CD4-positive, CD25-positive, alpha-beta regulatory T cell (primary cell): ENCODE data around the gene ITCH. TPM values are rescaled to one million over a fixed set of nuclear protein-coding genes. Genes with fewer than 3 reads are reported as not detected.
"Not testable (repeated sequence)": the region's sequence is repeated elsewhere in the genome, so short reads cannot be mapped to it uniquely, and the experiment has no call there.

ENCODE experiments used
- ATAC-seq, 2 donors: fragments of 150-1000 bp; cut with Tn5 transposase; one replicate each; pipeline ENCODE4 v1.10.0; 2021; ENCODE audit warnings: low read depth in 2 of 2, moderate number of reproducible peaks in 2 of 2, moderate library complexity in 1 of 2
- DNase-seq, 3 donors: peaks; one replicate each; pipeline versions ENCODE4 v3.0.0 to v3.0.0-alpha.2; 2012 to 2022; ENCODE audit warnings: mixed read lengths in 1 of 3
- H3K27ac ChIP-seq: one replicate; pipeline ENCODE4 v1.7.0; 2013; ENCODE audit warnings: mild to moderate bottlenecking, low read length; ENCODE audit not compliant: insufficient read depth, poor library complexity, severe bottlenecking
- H3K27me3 ChIP-seq: one replicate; pipeline ENCODE4 v1.7.0; 2013; ENCODE audit warnings: low read length; ENCODE audit not compliant: control insufficient read depth, insufficient read depth
- H3K36me3 ChIP-seq: one replicate; pipeline ENCODE4 v1.7.0; 2013; ENCODE audit warnings: mild to moderate bottlenecking, low read length, moderate library complexity; ENCODE audit not compliant: control insufficient read depth, insufficient read depth
- H3K4me1 ChIP-seq: 2 replicates; pipeline ENCODE4 v1.7.0; 2013; ENCODE audit warnings: mild to moderate bottlenecking, low read length; ENCODE audit not compliant: insufficient read depth, control insufficient read depth, poor library complexity, severe bottlenecking
- H3K4me3 ChIP-seq: one replicate; pipeline ENCODE4 v1.7.0; 2013; ENCODE audit warnings: low read depth, mild to moderate bottlenecking, low read length, moderate library complexity
- H3K9me3 ChIP-seq, 2 experiments: 1 replicate in 1 of 2; 2 replicates in 1 of 2; pipeline ENCODE4 v1.7.0; 2013; ENCODE audit warnings: low read length in 2 of 2, mild to moderate bottlenecking in 1 of 2, moderate library complexity in 1 of 2; ENCODE audit not compliant: control insufficient read depth in 2 of 2
- H3K27ac Mint-ChIP-seq, 3 donors: one replicate each; pipeline ENCODE4 v1.8.0; 2020 to 2022; ENCODE audit warnings: mild to moderate bottlenecking in 3 of 3, mixed read lengths in 3 of 3, moderate library complexity in 2 of 3
- H3K27me3 Mint-ChIP-seq: one replicate; pipeline ENCODE4 v1.8.0; 2022; ENCODE audit warnings: mild to moderate bottlenecking, mixed read lengths
- H3K36me3 Mint-ChIP-seq: one replicate; pipeline ENCODE4 v1.8.0; 2020; ENCODE audit warnings: mixed read lengths
- H3K4me1 Mint-ChIP-seq, 4 donors: one replicate each; pipeline ENCODE4 v1.8.0; 2020 to 2022; ENCODE audit warnings: mixed read lengths in 4 of 4, mild to moderate bottlenecking in 1 of 4
- H3K4me3 Mint-ChIP-seq, 4 donors: one replicate each; pipeline ENCODE4 v1.8.0; 2020 to 2022; ENCODE audit warnings: mild to moderate bottlenecking in 4 of 4, mixed read lengths in 4 of 4, moderate library complexity in 3 of 4
- H3K9me3 Mint-ChIP-seq, 7 donors: one replicate each; pipeline ENCODE4 v1.8.0; 2020 to 2022; ENCODE audit warnings: mixed read lengths in 7 of 7, mild to moderate bottlenecking in 3 of 7, moderate library complexity in 2 of 7
- polyA plus RNA-seq, 4 donors: library from polyadenylated mRNA; unstranded; fragments of 300-500 nt; fragmentation: Illumina TruSeq; gene quantifications; one replicate each; pipeline ENCODE4 v1.2.3, GENCODE V29; 2021
- total RNA-seq: library from RNA; stranded (reverse); gene quantifications from one replicate; pipeline ENCODE4 v1.2.3, GENCODE V29; 2022

The ITCH gene
- total and polyA plus RNA-seq, 5 donors from 2014 or later: 12.4 to 58.1 (median 15.1) TPM

GRCh38 chr20:34421766-34422466, 58.8 kb downstream of the ITCH start:
- peaks cover 54% of the 10 kb centered on the region for H3K36me3 Mint-ChIP-seq

GRCh38 chr20:34425032-34425690, 62.1 kb downstream of the ITCH start:
- not testable (repeated sequence) for H3K9me3 ChIP-seq, H3K4me3 ChIP-seq, H3K4me1 ChIP-seq, H3K27me3 Mint-ChIP-seq, H3K27me3 ChIP-seq, ATAC-seq, H3K27ac ChIP-seq, DNase-seq, H3K4me3 Mint-ChIP-seq, H3K9me3 Mint-ChIP-seq
- peaks cover 51% of the 10 kb centered on the region for H3K36me3 ChIP-seq
- Mint-ChIP-seq H3K36me3 (peaks cover 53% of the 10 kb centered on the region), H3K27ac (peak overlapping the region in 1 of 3 donors; percentile 68), H3K4me1 (peaks cover 5 to 15% (median 7%) of the 10 kb centered on the region in 4 donors)

More at GRCh38 chr20:34421766-34422466, 58.8 kb downstream of the ITCH start:
- ATAC-seq (no peak), DNase-seq (no peak)
- Mint-ChIP-seq H3K27me3 (no peaks in the 10 kb centered on the region), H3K4me1 (peaks cover 5 to 14% (median 8%) of the 10 kb centered on the region in 4 donors), H3K27ac (no peak overlapping the region), H3K9me3 (no peaks in the 10 kb centered on the region), H3K4me3 (no peak overlapping the region)
- H3K4me1 ChIP-seq: no peaks in the 10 kb centered on the region
- no peak overlapping the region for H3K27ac ChIP-seq
- no peak overlapping the region for H3K4me3 ChIP-seq
- H3K27me3 ChIP-seq: no peaks in the 10 kb centered on the region
- H3K36me3 ChIP-seq: peaks cover 55% of the 10 kb centered on the region
- no peaks in the 10 kb centered on the region for H3K9me3 ChIP-seq

- DNase-seq: no peak
- Mint-ChIP-seq H3K9me3 (no peaks in the 10 kb centered on the region), H3K4me3 (no peak overlapping the region), H3K27ac (peak overlapping the region in 2 of 3 donors; percentile 39 to 78), H3K27me3 (no peaks in the 10 kb centered on the region), H3K4me1 (peaks cover 5 to 14% (median 7%) of the 10 kb centered on the region in 4 donors), H3K36me3 (peaks cover 49% of the 10 kb centered on the region)
- Histone ChIP-seq H3K4me3 (no peak overlapping the region), H3K4me1 (no peaks in the 10 kb centered on the region), H3K27me3 (no peaks in the 10 kb centered on the region), H3K9me3 (no peaks in the 10 kb centered on the region), H3K27ac (no peak overlapping the region), H3K36me3 (peaks cover 46% of the 10 kb centered on the region)
- no peak for ATAC-seq
These were observed 63.0 kb downstream of the ITCH start for GRCh38 chr20:34426026-34426425.

- no peak overlapping the region for H3K4me3 Mint-ChIP-seq
- DNase-seq (no peak), ATAC-seq (no peak)
- no peak overlapping the region for H3K4me3 ChIP-seq
- H3K36me3 Mint-ChIP-seq: peaks cover 44% of the 10 kb centered on the region
- no peaks in the 10 kb centered on the region for H3K9me3 Mint-ChIP-seq
- H3K4me1 ChIP-seq: no peaks in the 10 kb centered on the region
- no peaks in the 10 kb centered on the region for H3K27me3 Mint-ChIP-seq
- H3K36me3 ChIP-seq: peaks cover 37% of the 10 kb centered on the region
- H3K4me1 Mint-ChIP-seq: peaks cover 0 to 12% (median 6%) of the 10 kb centered on the region in 4 donors
- no peaks in the 10 kb centered on the region for H3K27me3 ChIP-seq
- no peaks in the 10 kb centered on the region for H3K9me3 ChIP-seq
- H3K27ac Mint-ChIP-seq: no peak overlapping the region
- no peak overlapping the region for H3K27ac ChIP-seq
These were observed 64.3 kb downstream of the ITCH start for GRCh38 chr20:34427331-34427730.

- H3K9me3 ChIP-seq: no peaks in the 10 kb centered on the region
- H3K4me3 Mint-ChIP-seq: no peak overlapping the region
- no peak overlapping the region for H3K27ac ChIP-seq
- peaks cover 0 to 12% (median 6%) of the 10 kb centered on the region in 4 donors for H3K4me1 Mint-ChIP-seq
- H3K4me3 ChIP-seq: no peak overlapping the region
- no peaks in the 10 kb centered on the region for H3K27me3 ChIP-seq
- DNase-seq (no peak), ATAC-seq (no peak)
- no peak overlapping the region for H3K27ac Mint-ChIP-seq
- H3K27me3 Mint-ChIP-seq: no peaks in the 10 kb centered on the region
- peaks cover 44% of the 10 kb centered on the region for H3K36me3 Mint-ChIP-seq
- no peaks in the 10 kb centered on the region for H3K4me1 ChIP-seq
- no peaks in the 10 kb centered on the region for H3K9me3 Mint-ChIP-seq
- peaks cover 37% of the 10 kb centered on the region for H3K36me3 ChIP-seq
These were observed 64.7 kb downstream of the ITCH start for GRCh38 chr20:34427784-34428183.

GRCh38 chr20:34431168-34431567, 68.1 kb downstream of the ITCH start:
- Histone ChIP-seq H3K36me3 (peaks cover 20% of the 10 kb centered on the region), H3K27me3 (no peaks in the 10 kb centered on the region), H3K9me3 (no peaks in the 10 kb centered on the region), H3K27ac (no peak overlapping the region), H3K4me1 (no peaks in the 10 kb centered on the region), H3K4me3 (no peak overlapping the region)
- no peak for ATAC-seq
- H3K9me3 Mint-ChIP-seq: no peaks in the 10 kb centered on the region
- H3K4me3 Mint-ChIP-seq: no peak overlapping the region
- H3K27ac Mint-ChIP-seq: peak overlapping the region in 1 of 3 donors; percentile 16
- peaks cover 29% of the 10 kb centered on the region for H3K36me3 Mint-ChIP-seq
- peaks cover 5 to 18% (median 8%) of the 10 kb centered on the region in 4 donors for H3K4me1 Mint-ChIP-seq
- no peaks in the 10 kb centered on the region for H3K27me3 Mint-ChIP-seq
- no peak for DNase-seq

GRCh38 chr20:34432663-34433062, 69.6 kb downstream of the ITCH start:
- Mint-ChIP-seq H3K27ac (peak overlapping the region in 1 of 3 donors; percentile 42), H3K4me1 (peaks cover 5 to 18% (median 10%) of the 10 kb centered on the region in 4 donors), H3K36me3 (peaks cover 26% of the 10 kb centered on the region)
- not testable (repeated sequence) for H3K4me1 ChIP-seq, H3K9me3 ChIP-seq, H3K27me3 ChIP-seq, H3K4me3 Mint-ChIP-seq, H3K27ac ChIP-seq, H3K36me3 ChIP-seq, H3K4me3 ChIP-seq, ATAC-seq, H3K9me3 Mint-ChIP-seq, H3K27me3 Mint-ChIP-seq, DNase-seq
